ENCODE measurements around the gene OPRL1. TPM values are rescaled to one million over a fixed set of nuclear protein-coding genes. Genes with fewer than 3 reads are reported as not detected.

The OPRL1 gene
- total RNA-seq, 1 experiment from 2014 or later, result 3.9 TPM

- CTCF ChIA-PET, result no interaction called here
Measured at GRCh38 chr20:64139199-64140060, 59.5 kb downstream of the OPRL1 start.

More at GRCh38 chr20:64139199-64140060, 59.5 kb downstream of the OPRL1 start:
- Histone ChIP-seq H3K27ac (ENCODE audit: low read length) (no peak overlapping the region), H3K4me3 (ENCODE audit: low read depth in 2 of 2, low read length in 2 of 2) (no peak overlapping the region), H3K36me3 (ENCODE audit: control insufficient read depth, insufficient read depth, low read length) (no peaks in the 10 kb centered on the region), H3K27me3 (ENCODE audit: control insufficient read depth, insufficient read depth, low read length) (no peaks in the 10 kb centered on the region), H3K9me3 (ENCODE audit: control insufficient read depth, insufficient read depth, low read depth, low read length) (no peaks in the 10 kb centered on the region), H3K4me1 (ENCODE audit: control insufficient read depth, insufficient read depth, low read length) (no peaks in the 10 kb centered on the region)
- intact Hi-C loops (cut with micrococcal nuclease; ENCODE audit: unreplicated experiment), result no loop called here
- no peak for DNase-seq (ENCODE audit: low read depth, low spot score)
- POLR2A ChIA-PET, result no interaction called here
- BruUV-seq (replicated peaks), result no TSS peak
- no peak for ATAC-seq
- in situ Hi-C loops (cut with HindIII; ENCODE audit: low pct_unique_long_range_greater_than_20kb, low sequenced_read_pairs), result no loop called here
- TF ChIP-seq REST (IDR thresholded peaks at IDR 0.05; ENCODE audit: insufficient read depth in 1 of 2, low read depth in 2 of 2, low read length in 1 of 2) (no peak), POLR2AphosphoS5 (IDR thresholded peaks at IDR 0.05; ENCODE audit: low read depth, low read length) (no peak), TCF7L2 (IDR thresholded peaks at IDR 0.05; ENCODE audit: low read depth, low read length) (no peak), CTCF (IDR thresholded peaks at IDR 0.05) (no peak), SIN3A (IDR thresholded peaks at IDR 0.05; ENCODE audit: borderline replicate concordance, insufficient read depth, low read depth, low read length) (no peak)

Data from Panc1 (cell line).